ENCODE data around the gene GALNT12. TPM values are rescaled to one million over a fixed set of nuclear protein-coding genes. Genes with fewer than 3 reads are reported as not detected.

Gene GALNT12
- total RNA-seq, 4 donors from 2014 or later, result 12.4 to 22.4 (median 16.2) TPM

DNA sequence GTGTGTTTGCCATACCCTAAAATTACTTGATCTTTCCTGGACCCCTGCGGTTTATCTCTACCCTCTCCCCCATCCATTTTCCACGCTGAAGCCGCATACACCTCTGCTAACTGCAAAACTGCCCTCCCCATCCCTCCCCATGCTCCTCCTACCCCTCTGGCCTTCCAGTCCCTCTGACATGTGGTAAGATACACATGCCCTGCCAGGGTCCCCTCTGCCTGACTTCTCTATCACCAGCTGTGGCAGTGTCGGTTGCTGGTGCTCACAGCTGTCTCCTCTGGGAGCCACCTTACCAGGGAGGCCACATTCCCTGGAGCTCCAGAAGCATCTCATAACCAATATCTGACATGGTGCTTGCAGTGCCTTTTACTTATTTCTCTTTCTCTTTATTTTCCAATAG, 77.4 kb downstream of the GALNT12 start:
- H3K4me1 ChIP-seq, result peaks cover 20 to 61% (median 42%) of the 10 kb centered on the region in 4 donors

DNA sequence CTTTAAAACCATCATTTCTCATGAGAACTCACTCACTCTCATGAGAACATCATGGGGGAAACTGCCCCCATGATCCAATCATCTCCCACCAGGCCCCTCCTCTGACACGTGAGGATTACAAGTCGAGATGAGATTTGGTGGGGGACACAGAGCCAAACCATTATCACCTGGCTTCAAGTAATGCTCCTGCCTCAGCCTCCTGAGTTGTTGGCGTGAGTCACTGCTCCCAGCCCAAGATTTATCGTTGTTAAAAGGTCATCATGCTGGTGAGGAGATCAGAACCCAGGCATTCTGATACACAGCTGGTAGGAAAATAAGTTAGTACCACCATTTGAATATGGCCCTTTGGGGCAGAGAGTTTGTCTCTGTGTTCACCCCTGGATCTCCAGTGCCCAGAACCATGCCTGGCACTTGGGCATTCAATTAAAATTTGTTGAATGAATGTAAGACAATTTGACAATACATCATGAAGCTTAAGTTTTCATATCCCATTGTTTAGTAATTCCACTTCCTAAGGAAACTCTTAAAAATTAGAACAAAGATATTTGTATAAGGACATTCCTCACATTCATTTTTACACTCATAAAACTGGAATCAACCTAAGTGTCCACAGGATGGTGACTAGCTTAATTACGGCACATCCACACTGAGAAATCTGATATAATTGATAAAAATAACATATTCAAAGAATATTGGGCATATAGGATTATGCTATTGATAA, 78.3 kb downstream of the GALNT12 start:
- Histone ChIP-seq H3K36me3 (no peaks in the 10 kb centered on the region), H3K27me3 (no peaks in the 10 kb centered on the region), H3K4me3 (no peak overlapping the region), H3K27ac (replicated peaks in 1 of 4) (peak overlapping the region in 2 of 4 donors; percentile 17 to 66), H3K4me1 (peaks cover 13 to 57% (median 36%) of the 10 kb centered on the region in 4 donors), H3K9me3 (no peaks in the 10 kb centered on the region)
- intact Hi-C loops (cut with DNase I), result no loop called here
- TF ChIP-seq, protein P1, sequence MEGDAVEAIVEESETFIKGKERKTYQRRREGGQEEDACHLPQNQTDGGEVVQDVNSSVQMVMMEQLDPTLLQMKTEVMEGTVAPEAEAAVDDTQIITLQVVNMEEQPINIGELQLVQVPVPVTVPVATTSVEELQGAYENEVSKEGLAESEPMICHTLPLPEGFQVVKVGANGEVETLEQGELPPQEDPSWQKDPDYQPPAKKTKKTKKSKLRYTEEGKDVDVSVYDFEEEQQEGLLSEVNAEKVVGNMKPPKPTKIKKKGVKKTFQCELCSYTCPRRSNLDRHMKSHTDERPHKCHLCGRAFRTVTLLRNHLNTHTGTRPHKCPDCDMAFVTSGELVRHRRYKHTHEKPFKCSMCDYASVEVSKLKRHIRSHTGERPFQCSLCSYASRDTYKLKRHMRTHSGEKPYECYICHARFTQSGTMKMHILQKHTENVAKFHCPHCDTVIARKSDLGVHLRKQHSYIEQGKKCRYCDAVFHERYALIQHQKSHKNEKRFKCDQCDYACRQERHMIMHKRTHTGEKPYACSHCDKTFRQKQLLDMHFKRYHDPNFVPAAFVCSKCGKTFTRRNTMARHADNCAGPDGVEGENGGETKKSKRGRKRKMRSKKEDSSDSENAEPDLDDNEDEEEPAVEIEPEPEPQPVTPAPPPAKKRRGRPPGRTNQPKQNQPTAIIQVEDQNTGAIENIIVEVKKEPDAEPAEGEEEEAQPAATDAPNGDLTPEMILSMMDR (IDR thresholded peaks at IDR 0.05), result no peak
- TF ChIP-seq POLR2AphosphoS5 (IDR thresholded peaks at IDR 0.05), result no peak
- TF ChIP-seq POLR2A (IDR thresholded peaks at IDR 0.05; ENCODE audit: low read depth), result no peak
- TF ChIP-seq EP300 (IDR thresholded peaks at IDR 0.05), result no peak
- WGBS, result 94% methylated on average over 5 of the region's 5 CpGs
- no peak for DNase-seq (ENCODE audit: extremely low spot score)

More for the DNA sequence above, 77.4 kb downstream of the GALNT12 start:
- no peak overlapping the region for H3K4me3 ChIP-seq
- H3K36me3 ChIP-seq, result no peaks in the 10 kb centered on the region
- 99% methylated on average over 4 of the region's 4 CpGs for WGBS
- DNase-seq (ENCODE audit: extremely low spot score), result no peak
- H3K9me3 ChIP-seq, result no peaks in the 10 kb centered on the region
- intact Hi-C loops (cut with DNase I), result no loop called here
- no peak for TF ChIP-seq POLR2AphosphoS5 (IDR thresholded peaks at IDR 0.05)
- no peak for TF ChIP-seq POLR2A (IDR thresholded peaks at IDR 0.05; ENCODE audit: low read depth)
- TF ChIP-seq EP300 (IDR thresholded peaks at IDR 0.05), result no peak
- TF ChIP-seq, protein P1 (IDR thresholded peaks at IDR 0.05), result no peak
- H3K27ac ChIP-seq (replicated peaks in 1 of 4), result no peak overlapping the region
- no peaks in the 10 kb centered on the region for H3K27me3 ChIP-seq

DNA sequence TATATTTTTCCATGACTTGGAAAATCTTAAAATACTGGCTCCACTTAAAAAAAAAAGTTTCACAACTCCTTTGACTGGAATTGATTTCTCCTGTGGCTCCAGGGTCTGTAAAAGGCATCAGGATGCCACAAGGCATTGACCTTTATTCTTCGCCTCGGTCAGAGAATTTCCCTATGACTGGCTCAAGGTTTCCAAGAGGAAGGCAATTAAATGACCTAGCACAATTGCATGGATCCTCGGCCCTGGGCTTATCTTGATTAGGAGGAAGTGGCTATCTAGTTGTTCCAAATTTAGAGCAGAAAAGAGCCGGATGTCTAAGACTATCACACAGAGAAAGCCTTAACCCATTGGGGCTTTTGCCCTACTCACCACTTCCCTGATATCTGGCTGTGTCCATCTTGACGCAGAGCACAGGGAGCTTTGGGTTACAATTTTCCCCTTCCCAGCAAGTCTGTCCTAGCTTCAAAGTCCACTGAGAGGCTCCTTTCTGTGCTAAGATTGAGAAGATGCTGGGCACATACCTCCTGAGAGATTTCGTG, 79.3 kb downstream of the GALNT12 start:
- peak overlapping the region in 3 of 4 donors; percentile 17 to 66 (median 45) for H3K27ac ChIP-seq (replicated peaks in 1 of 4)
- H3K9me3 ChIP-seq, result no peaks in the 10 kb centered on the region
- peaks cover 5 to 52% (median 35%) of the 10 kb centered on the region in 4 donors for H3K4me1 ChIP-seq
- H3K27me3 ChIP-seq, result no peaks in the 10 kb centered on the region
- intact Hi-C loops (cut with DNase I), result no loop called here
- TF ChIP-seq POLR2AphosphoS5 (IDR thresholded peaks at IDR 0.05), result peak; percentile 40 to 58
- no peak for TF ChIP-seq POLR2A (IDR thresholded peaks at IDR 0.05; ENCODE audit: low read depth)
- no peaks in the 10 kb centered on the region for H3K36me3 ChIP-seq
- no peak overlapping the region for H3K4me3 ChIP-seq
- DNase-seq (ENCODE audit: extremely low spot score), result no peak
- 66% methylated on average over 6 of the region's 6 CpGs for WGBS

DNA sequence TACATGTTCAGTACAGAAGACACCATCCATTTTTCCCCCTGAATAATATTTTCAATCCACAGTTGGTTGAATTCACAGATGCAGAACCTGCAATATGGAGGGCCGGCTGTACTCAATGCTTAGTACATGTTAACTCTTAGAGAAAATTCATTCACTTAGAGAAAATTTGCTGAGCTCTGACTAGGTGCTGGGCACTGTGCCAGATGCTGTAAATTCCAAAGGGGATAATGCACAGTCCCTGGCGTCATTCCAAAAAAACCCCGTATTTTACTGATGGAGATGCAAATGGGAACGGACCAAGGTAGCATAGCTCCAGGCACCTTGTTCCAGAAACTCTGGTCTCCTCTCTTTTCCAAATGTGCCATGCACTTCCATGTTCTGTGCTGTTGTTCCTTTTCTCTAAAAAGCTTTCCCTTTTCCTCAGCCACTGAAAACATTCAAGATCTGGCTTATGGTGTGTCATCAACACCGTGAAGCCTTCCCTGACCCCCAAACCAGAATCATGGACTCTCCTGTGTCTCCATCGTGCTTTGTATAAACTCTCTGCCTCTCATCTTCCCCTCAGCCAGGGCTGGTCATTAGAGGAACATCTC, 80.5 kb downstream of the GALNT12 start:
- H3K27ac ChIP-seq (replicated peaks in 1 of 4), result no peak overlapping the region
- TF ChIP-seq POLR2A (IDR thresholded peaks at IDR 0.05; ENCODE audit: low read depth), result no peak
- no peak for TF ChIP-seq EP300 (IDR thresholded peaks at IDR 0.05)
- TF ChIP-seq, protein P1 (IDR thresholded peaks at IDR 0.05), result no peak
- no peak for TF ChIP-seq POLR2AphosphoS5 (IDR thresholded peaks at IDR 0.05)
- intact Hi-C loops (cut with DNase I), result no loop called here
- no peaks in the 10 kb centered on the region for H3K27me3 ChIP-seq
- no peaks in the 10 kb centered on the region for H3K9me3 ChIP-seq
- WGBS, result 65% methylated on average over 6 of the region's 6 CpGs
- peaks cover 11 to 43% (median 32%) of the 10 kb centered on the region in 4 donors for H3K4me1 ChIP-seq
- H3K36me3 ChIP-seq, result no peaks in the 10 kb centered on the region
- no peak for DNase-seq (ENCODE audit: extremely low spot score)
- H3K4me3 ChIP-seq, result no peak overlapping the region

DNA sequence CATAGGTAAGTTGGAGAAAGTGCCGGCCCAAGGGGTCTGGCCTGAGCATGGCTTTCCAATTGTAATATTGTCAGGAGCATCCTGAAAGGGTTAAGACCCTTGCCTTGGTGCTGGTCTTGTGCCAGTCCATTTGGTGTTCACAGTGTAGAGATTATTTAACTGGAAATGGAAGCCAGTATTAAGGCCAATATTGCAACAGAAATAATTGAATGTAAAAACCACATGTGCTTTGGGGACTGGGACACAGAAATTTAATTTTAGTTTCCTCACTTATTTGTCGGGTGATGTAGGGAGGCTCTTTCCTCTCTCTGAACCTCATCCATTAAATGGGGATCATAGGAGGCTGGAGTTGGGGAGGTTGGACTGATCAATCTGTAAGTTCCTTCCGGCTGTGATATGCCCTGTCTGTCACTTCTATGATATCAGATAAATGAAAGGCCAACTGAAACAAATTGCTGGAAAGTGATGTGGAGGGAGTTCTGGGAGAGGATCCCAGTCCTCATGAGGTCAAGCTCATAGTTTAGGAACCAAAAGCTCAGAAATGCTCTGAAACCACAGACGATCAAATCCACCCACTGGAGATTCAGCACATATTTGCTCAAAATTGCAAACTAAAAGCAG, 81.4 kb downstream of the GALNT12 start:
- Histone ChIP-seq H3K9me3 (no peaks in the 10 kb centered on the region), H3K36me3 (no peaks in the 10 kb centered on the region), H3K4me1 (peaks cover 11 to 43% (median 32%) of the 10 kb centered on the region in 4 donors), H3K27me3 (no peaks in the 10 kb centered on the region), H3K27ac (replicated peaks in 1 of 4) (no peak overlapping the region), H3K4me3 (no peak overlapping the region)
- 85% methylated on average over 4 of the region's 4 CpGs for WGBS
- intact Hi-C loops (cut with DNase I), result no loop called here
- TF ChIP-seq, protein P1 (IDR thresholded peaks at IDR 0.05), result no peak
- TF ChIP-seq EP300 (IDR thresholded peaks at IDR 0.05), result no peak
- TF ChIP-seq POLR2A (IDR thresholded peaks at IDR 0.05; ENCODE audit: low read depth), result no peak
- no peak for TF ChIP-seq POLR2AphosphoS5 (IDR thresholded peaks at IDR 0.05)
- DNase-seq (ENCODE audit: extremely low spot score), result no peak
